Suprapubic skin (tissue), 4 donors: ENCODE data around the gene IAH1. TPM values are rescaled to one million over a fixed set of nuclear protein-coding genes. Genes with fewer than 3 reads are reported as not detected.

ENCODE experiments used
- DNase-seq, 2 donors: peaks; one replicate each; pipeline ENCODE4 v3.0.0-alpha.2; 2019; ENCODE audit warnings: low spot score in 2 of 2
- H3K27ac ChIP-seq: fragments of 200-600 bp; sonication (generic); one replicate; pipeline ENCODE4 v1.5.1; 2019
- H3K27me3 ChIP-seq: fragments of 200-600 bp; sonication (generic); one replicate; pipeline ENCODE4 v1.5.1; 2019
- H3K36me3 ChIP-seq: fragments of 200-600 bp; sonication (generic); one replicate; pipeline ENCODE4 v1.5.1; 2019
- H3K4me1 ChIP-seq: fragments of 200-600 bp; sonication (generic); one replicate; pipeline ENCODE4 v1.5.1; 2019
- H3K4me3 ChIP-seq: fragments of 200-600 bp; sonication (generic); one replicate; pipeline ENCODE4 v1.5.1; 2019; ENCODE audit warnings: mild to moderate bottlenecking
- H3K9me3 ChIP-seq: fragments of 200-600 bp; sonication (generic); one replicate; pipeline ENCODE4 v1.5.1; 2019
- CTCF ChIP-seq, 2 donors: fragments of 200-600 bp in 1 of 2; fragments of 450-650 bp in 1 of 2; sonication (generic) in 1 of 2; IDR thresholded peaks; one replicate each; pipeline ENCODE4 v1.5.1; 2016 to 2019; ENCODE audit warnings: antibody characterized with exemption in 2 of 2, mild to moderate bottlenecking in 1 of 2, moderate library complexity in 1 of 2
- EP300 ChIP-seq: sonication (generic); formaldehyde crosslinking; IDR thresholded peaks from one replicate; pipeline ENCODE4 v1.6.1; 2017; ENCODE audit warnings: antibody characterized with exemption
- POLR2A ChIP-seq, 2 donors: fragments of 450-650 bp; IDR thresholded peaks; one replicate each; pipeline ENCODE4 v1.6.1; 2017; ENCODE audit warnings: antibody characterized with exemption in 2 of 2, mild to moderate bottlenecking in 2 of 2, moderate library complexity in 2 of 2
- POLR2AphosphoS5 ChIP-seq, 3 donors: sonication (generic); formaldehyde crosslinking; IDR thresholded peaks; one replicate each; pipeline ENCODE4 v1.6.1; 2017; ENCODE audit warnings: antibody characterized with exemption in 3 of 3
- whole genome bisulfite sequencing: methylation state at CpG from one replicate; pipeline ENCODE4 v1.1.5; 2018; 5-methylcytosine and 5-hydroxymethylcytosine counted together
- total RNA-seq, 4 donors: library from RNA; depleted of rRNA; stranded (reverse); fragments of >200 nt; gene quantifications; one replicate each; pipeline ENCODE4 v1.1.0, GENCODE V29; 2016

The IAH1 gene
- total RNA-seq, 4 donors from 2014 or later, result 23.8 to 33.8 (median 26.4) TPM

- H3K9me3 ChIP-seq, result no peaks in the 10 kb centered on the region
- TF ChIP-seq EP300, result no peak
- no peak for TF ChIP-seq CTCF (IDR thresholded peaks at IDR 0.05)
- 90% methylated on average over 2 of the region's 2 CpGs for WGBS
- H3K4me1 ChIP-seq, result no peaks in the 10 kb centered on the region
- no peak for DNase-seq
- no peaks in the 10 kb centered on the region for H3K27me3 ChIP-seq
- H3K27ac ChIP-seq, result no peak overlapping the region
- peaks cover 70% of the 10 kb centered on the region for H3K36me3 ChIP-seq
- H3K4me3 ChIP-seq, result no peak overlapping the region
Observed at GRCh38 chr2:9517118-9517782, 42.9 kb downstream of the IAH1 start.

- peaks cover 63% of the 10 kb centered on the region for H3K36me3 ChIP-seq
- TF ChIP-seq POLR2AphosphoS5 (IDR thresholded peaks at IDR 0.05), result no peak
- TF ChIP-seq EP300, result no peak
- TF ChIP-seq POLR2A (IDR thresholded peaks at IDR 0.05), result no peak
- no peak for TF ChIP-seq CTCF (IDR thresholded peaks at IDR 0.05)
- 81% methylated on average over 3 of the region's 3 CpGs for WGBS
- H3K27ac ChIP-seq, result no peak overlapping the region
- DNase-seq, result no peak
- H3K4me1 ChIP-seq, result no peaks in the 10 kb centered on the region
- no peaks in the 10 kb centered on the region for H3K27me3 ChIP-seq
- H3K9me3 ChIP-seq, result no peaks in the 10 kb centered on the region
- H3K4me3 ChIP-seq, result no peak overlapping the region
Observed at GRCh38 chr2:9518163-9518562, 43.8 kb downstream of the IAH1 start.

GRCh38 chr2:9518780-9519179 lies 44.4 kb downstream of the IAH1 start:
- peaks cover 58% of the 10 kb centered on the region for H3K36me3 ChIP-seq
- no peak overlapping the region for H3K27ac ChIP-seq
- H3K4me3 ChIP-seq, result no peak overlapping the region

GRCh38 chr2:9519250-9519649 lies 44.9 kb downstream of the IAH1 start:
- no peak for DNase-seq
- no peak overlapping the region for H3K27ac ChIP-seq
- H3K9me3 ChIP-seq, result no peaks in the 10 kb centered on the region
- TF ChIP-seq POLR2AphosphoS5 (IDR thresholded peaks at IDR 0.05) (no peak), POLR2A (IDR thresholded peaks at IDR 0.05) (no peak), CTCF (IDR thresholded peaks at IDR 0.05) (no peak), EP300 (no peak)
- 98% methylated on average over 2 of the region's 2 CpGs for WGBS
- H3K27me3 ChIP-seq, result no peaks in the 10 kb centered on the region
- peaks cover 61% of the 10 kb centered on the region for H3K36me3 ChIP-seq
- no peak overlapping the region for H3K4me3 ChIP-seq
- H3K4me1 ChIP-seq, result no peaks in the 10 kb centered on the region

More at GRCh38 chr2:9518780-9519179, 44.4 kb downstream of the IAH1 start:
- no peaks in the 10 kb centered on the region for H3K27me3 ChIP-seq
- no peaks in the 10 kb centered on the region for H3K9me3 ChIP-seq
- TF ChIP-seq CTCF (IDR thresholded peaks at IDR 0.05) (no peak), POLR2A (IDR thresholded peaks at IDR 0.05) (no peak), POLR2AphosphoS5 (IDR thresholded peaks at IDR 0.05) (no peak), EP300 (no peak)
- WGBS, result 92% methylated on average over 7 of the region's 7 CpGs
- no peaks in the 10 kb centered on the region for H3K4me1 ChIP-seq
- DNase-seq, result no peak

- Histone ChIP-seq H3K4me1 (no peaks in the 10 kb centered on the region), H3K4me3 (no peak overlapping the region), H3K27ac (no peak overlapping the region), H3K9me3 (no peaks in the 10 kb centered on the region), H3K27me3 (no peaks in the 10 kb centered on the region), H3K36me3 (peaks cover 64% of the 10 kb centered on the region)
- no peak for DNase-seq
- WGBS, result 95% methylated on average over 8 of the region's 8 CpGs
- TF ChIP-seq EP300 (no peak), POLR2A (IDR thresholded peaks at IDR 0.05) (no peak), CTCF (IDR thresholded peaks at IDR 0.05) (no peak), POLR2AphosphoS5 (IDR thresholded peaks at IDR 0.05) (no peak)
Observed at GRCh38 chr2:9524291-9524690, 49.9 kb downstream of the IAH1 start.
